RWPE2 (cell line): Measurements from ENCODE around the gene SSR2.

Source experiments
- ATAC-seq: fragments of 200-7000 bp; cut with Tn5 transposase; 3 replicates; pipeline ENCODE4 v1.9.1; 2021; ENCODE audit warnings: low read depth
- DNase-seq: peaks from one replicate; pipeline ENCODE4 v3.0.0-alpha.2; 2020; ENCODE audit warnings: low spot score
- H3K27ac ChIP-seq: fragments of 450-650 bp; 2 replicates; pipeline ENCODE4 v1.5.1; 2017; ENCODE audit warnings: mild to moderate bottlenecking; ENCODE audit not compliant: poor library complexity, severe bottlenecking
- H3K27me3 ChIP-seq: fragments of 250-450 bp; sonication (Bioruptor Pico); 2 replicates; pipeline ENCODE4 v1.5.1; 2021; ENCODE audit warnings: mild to moderate bottlenecking, moderate library complexity; ENCODE audit not compliant: insufficient read depth, poor library complexity, severe bottlenecking
- H3K36me3 ChIP-seq: fragments of 250-450 bp; sonication (Bioruptor Pico); 2 replicates; pipeline ENCODE4 v1.5.1; 2020; ENCODE audit warnings: low read depth, mild to moderate bottlenecking, moderate library complexity
- H3K4me1 ChIP-seq: fragments of 250-450 bp; sonication (Bioruptor Pico); 2 replicates; pipeline ENCODE4 v1.5.1; 2021; ENCODE audit warnings: mild to moderate bottlenecking, moderate library complexity; ENCODE audit not compliant: insufficient read depth, poor library complexity, severe bottlenecking
- H3K4me3 ChIP-seq: fragments of 250-450 bp; sonication (Bioruptor Pico); 2 replicates; pipeline ENCODE4 v1.5.1; 2021; ENCODE audit warnings: mild to moderate bottlenecking, moderate library complexity; ENCODE audit not compliant: severe bottlenecking
- H3K9me3 ChIP-seq: fragments of 250-450 bp; sonication (Bioruptor Pico); 2 replicates; pipeline ENCODE4 v1.5.1; 2021; ENCODE audit warnings: mild to moderate bottlenecking, moderate library complexity; ENCODE audit not compliant: severe bottlenecking
- TF ChIP-seq, protein P1 (sequence below): fragments of 450-650 bp; IDR thresholded peaks from one replicate; pipeline ENCODE4 v1.5.1; 2017; ENCODE audit warnings: mild to moderate bottlenecking, moderate library complexity; ENCODE audit not compliant: poor library complexity, severe bottlenecking

Gene SSR2

DNA sequence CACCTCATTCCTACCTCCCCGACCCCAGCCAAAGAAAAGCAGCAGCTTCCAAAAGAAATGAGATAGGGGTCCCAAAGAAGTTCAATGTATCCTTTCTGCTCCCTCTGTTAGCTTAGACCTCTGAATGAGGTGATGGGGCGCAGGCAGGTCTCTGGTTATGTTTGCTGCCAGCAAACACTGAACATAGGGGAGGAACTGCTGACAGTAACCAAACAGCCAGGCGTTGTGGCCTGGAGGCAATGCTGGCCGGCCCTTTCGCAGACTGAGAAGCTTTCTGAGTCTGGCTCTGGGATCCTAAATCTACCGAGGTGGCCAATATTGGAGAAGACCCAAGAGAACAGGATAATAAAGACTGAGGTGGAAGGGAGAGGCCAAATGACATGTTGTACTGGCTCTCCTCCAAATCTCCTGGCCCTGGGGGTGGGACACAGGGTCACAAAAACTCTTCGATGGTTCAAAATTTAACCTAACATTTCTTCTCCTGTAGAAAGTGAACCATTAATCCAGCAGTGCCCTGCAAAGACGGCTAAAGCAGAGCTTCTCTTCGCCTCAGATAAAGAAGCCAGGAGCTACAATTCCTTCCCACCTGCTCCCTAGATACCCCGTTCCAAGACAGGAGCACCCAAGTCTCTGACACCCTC is 19.6 kb downstream of the SSR2 start:
- no peak overlapping the region for H3K4me3 ChIP-seq
- TF ChIP-seq, protein P1, sequence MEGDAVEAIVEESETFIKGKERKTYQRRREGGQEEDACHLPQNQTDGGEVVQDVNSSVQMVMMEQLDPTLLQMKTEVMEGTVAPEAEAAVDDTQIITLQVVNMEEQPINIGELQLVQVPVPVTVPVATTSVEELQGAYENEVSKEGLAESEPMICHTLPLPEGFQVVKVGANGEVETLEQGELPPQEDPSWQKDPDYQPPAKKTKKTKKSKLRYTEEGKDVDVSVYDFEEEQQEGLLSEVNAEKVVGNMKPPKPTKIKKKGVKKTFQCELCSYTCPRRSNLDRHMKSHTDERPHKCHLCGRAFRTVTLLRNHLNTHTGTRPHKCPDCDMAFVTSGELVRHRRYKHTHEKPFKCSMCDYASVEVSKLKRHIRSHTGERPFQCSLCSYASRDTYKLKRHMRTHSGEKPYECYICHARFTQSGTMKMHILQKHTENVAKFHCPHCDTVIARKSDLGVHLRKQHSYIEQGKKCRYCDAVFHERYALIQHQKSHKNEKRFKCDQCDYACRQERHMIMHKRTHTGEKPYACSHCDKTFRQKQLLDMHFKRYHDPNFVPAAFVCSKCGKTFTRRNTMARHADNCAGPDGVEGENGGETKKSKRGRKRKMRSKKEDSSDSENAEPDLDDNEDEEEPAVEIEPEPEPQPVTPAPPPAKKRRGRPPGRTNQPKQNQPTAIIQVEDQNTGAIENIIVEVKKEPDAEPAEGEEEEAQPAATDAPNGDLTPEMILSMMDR: no peak
- no peaks in the 10 kb centered on the region for H3K27me3 ChIP-seq
- ATAC-seq (no peak), DNase-seq (no peak)
- H3K9me3 ChIP-seq: no peaks in the 10 kb centered on the region
- H3K4me1 ChIP-seq: peaks cover 27% of the 10 kb centered on the region
- no peaks in the 10 kb centered on the region for H3K36me3 ChIP-seq
- peak overlapping the region; percentile 64 for H3K27ac ChIP-seq

DNA sequence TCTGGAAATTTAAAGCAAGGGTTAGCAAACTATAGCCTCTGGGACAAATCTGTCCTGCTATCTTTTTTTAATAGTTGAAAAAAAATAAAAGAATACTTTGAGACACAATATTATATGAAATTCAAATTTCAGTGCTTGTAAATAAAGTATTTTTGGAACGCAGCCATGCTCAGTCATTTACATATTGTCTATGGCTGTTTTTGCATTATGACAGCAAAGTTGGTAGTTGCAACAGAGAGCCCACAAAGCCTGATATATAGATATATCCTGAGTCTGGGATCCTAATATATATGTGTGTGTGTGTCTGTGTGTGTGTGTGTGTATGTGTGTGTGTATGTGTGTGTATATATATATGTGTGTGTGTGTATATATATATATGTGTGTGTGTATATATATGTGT is 20.8 kb downstream of the SSR2 start:
- TF ChIP-seq, protein P1: no peak
- Histone ChIP-seq H3K27ac (no peak overlapping the region), H3K4me3 (no peak overlapping the region), H3K27me3 (no peaks in the 10 kb centered on the region), H3K9me3 (no peaks in the 10 kb centered on the region), H3K4me1 (peaks cover 27% of the 10 kb centered on the region), H3K36me3 (no peaks in the 10 kb centered on the region)
- no peak for ATAC-seq
- no peak for DNase-seq

- no peaks in the 10 kb centered on the region for H3K27me3 ChIP-seq
- TF ChIP-seq, protein P1: no peak
- no peaks in the 10 kb centered on the region for H3K9me3 ChIP-seq
- DNase-seq: no peak
- no peaks in the 10 kb centered on the region for H3K36me3 ChIP-seq
- no peak overlapping the region for H3K27ac ChIP-seq
- no peak for ATAC-seq
- H3K4me1 ChIP-seq: peaks cover 3% of the 10 kb centered on the region
- H3K4me3 ChIP-seq: no peak overlapping the region
These were observed 24.6 kb downstream of the SSR2 start for GRCh38 chr1:155996166-155996565.

DNA sequence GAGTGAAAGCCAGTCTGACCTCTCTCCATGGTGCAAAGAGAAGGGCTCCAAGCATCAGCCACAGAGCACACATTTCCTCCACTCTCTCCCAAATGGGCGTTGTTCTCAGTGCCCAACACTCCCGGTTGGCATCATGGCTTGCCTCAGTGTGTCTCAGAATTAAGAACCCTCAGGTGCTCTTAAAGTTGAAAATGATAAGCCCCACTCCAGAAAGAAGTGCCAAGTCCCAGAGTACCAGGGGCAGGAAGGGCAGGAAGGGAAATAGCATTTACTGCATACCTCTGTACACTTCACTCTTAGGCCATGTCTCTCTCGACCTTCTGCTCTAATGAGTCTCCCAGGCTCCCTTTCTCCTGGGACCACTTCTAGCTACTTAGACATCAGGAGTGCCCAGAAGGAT is 27.2 kb downstream of the SSR2 start:
- no peaks in the 10 kb centered on the region for H3K27me3 ChIP-seq
- ATAC-seq: no peak
- TF ChIP-seq, protein P1: no peak
- H3K9me3 ChIP-seq: no peaks in the 10 kb centered on the region
- no peak overlapping the region for H3K4me3 ChIP-seq
- no peaks in the 10 kb centered on the region for H3K36me3 ChIP-seq
- no peaks in the 10 kb centered on the region for H3K4me1 ChIP-seq
- no peak overlapping the region for H3K27ac ChIP-seq
- no peak for DNase-seq

GRCh38 chr1:155990005-155990739 is 30.6 kb downstream of the SSR2 start:
- ATAC-seq (no peak), DNase-seq (no peak)
- TF ChIP-seq, protein P1: no peak
- H3K27me3 ChIP-seq: no peaks in the 10 kb centered on the region
- no peaks in the 10 kb centered on the region for H3K36me3 ChIP-seq
- no peaks in the 10 kb centered on the region for H3K4me1 ChIP-seq
- no peak overlapping the region for H3K27ac ChIP-seq
- no peak overlapping the region for H3K4me3 ChIP-seq
- H3K9me3 ChIP-seq: no peaks in the 10 kb centered on the region
